HG03095 (cell line): Measurements from ENCODE around the gene AGPAT2.

ENCODE experiments used
- ATAC-seq: cut with Tn5 transposase; IDR thresholded peaks from one replicate; pipeline ENCODE4 v1.9.1; 2021; ENCODE audit warnings: moderate library complexity; ENCODE audit not compliant: unreplicated experiment

AGPAT2 gene

GRCh38 chr9:136675477-136676296 is 11.6 kb downstream of the AGPAT2 start:
- ATAC-seq, result no peak

DNA sequence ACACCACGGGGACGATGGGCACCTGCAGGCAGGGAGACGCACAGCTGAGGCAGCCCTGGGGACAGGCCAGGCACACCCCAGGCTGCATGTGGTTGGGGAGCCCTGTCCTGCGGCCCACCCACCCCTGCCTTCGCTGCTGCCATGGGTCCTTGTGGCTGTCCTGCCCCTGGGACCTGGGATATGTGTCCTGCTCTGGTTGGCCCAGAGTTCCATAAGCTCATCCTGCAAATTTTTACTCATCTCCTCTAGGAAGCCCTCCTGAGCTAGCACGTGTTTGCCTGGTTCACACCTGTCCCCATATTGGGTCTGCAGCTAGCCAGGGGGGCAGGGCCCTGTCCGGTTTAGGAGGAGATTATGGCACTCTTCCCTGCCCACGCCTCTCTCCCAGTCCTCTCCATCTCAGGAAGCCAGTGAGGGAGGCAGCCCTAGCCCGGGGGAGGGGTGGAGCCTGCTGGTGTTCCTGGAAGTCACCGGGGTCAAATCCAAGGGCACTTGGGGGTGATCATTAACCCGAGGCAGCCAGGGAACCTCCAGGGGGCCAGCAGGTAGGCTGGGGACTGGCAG is 12.4 kb downstream of the AGPAT2 start:
- no peak for ATAC-seq

GRCh38 chr9:136673975-136674785 is 13.1 kb downstream of the AGPAT2 start:
- no peak for ATAC-seq

- no peak for ATAC-seq
Measured at GRCh38 chr9:136673088-136673974, 13.9 kb downstream of the AGPAT2 start.

- no peak for ATAC-seq
Measured at GRCh38 chr9:136672431-136673087, 14.7 kb downstream of the AGPAT2 start.

GRCh38 chr9:136671646-136672430 is 15.4 kb downstream of the AGPAT2 start:
- no peak for ATAC-seq

- ATAC-seq, result no peak
Measured at GRCh38 chr9:136671254-136671614, 16.0 kb downstream of the AGPAT2 start.

DNA sequence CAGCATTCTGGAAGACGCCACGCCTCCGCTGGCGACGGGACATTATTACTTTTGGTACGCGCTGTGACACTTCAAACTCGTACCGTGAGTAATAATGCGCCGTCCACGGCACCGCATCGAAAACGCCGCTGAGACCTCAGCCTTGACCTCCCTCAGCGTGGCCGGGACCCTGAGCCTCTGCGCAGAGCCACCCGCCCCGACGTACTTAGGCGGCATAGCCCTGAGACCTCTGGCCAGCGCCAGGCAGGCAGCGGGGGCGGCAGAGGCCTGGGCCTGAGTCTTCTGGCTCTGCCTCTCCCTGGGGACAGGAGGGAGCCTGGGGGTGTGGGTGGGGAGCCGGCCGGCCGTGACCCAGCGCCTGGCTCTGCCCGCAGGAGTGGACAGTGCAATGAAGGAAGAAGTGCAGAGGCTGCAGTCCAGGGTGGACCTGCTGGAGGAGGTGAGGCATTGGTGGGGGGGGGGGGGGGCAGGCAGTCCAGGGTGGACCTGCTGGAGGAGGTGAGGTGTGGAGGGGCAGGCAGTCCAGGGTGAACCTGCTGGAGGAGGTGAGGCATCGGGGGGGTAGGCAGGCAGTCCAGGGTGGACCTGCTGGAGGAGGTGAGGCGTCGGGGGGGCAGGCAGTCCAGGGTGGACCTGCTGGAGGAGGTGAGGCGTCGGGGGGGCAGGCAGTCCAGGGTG is 16.5 kb downstream of the AGPAT2 start:
- ATAC-seq, result no peak

DNA sequence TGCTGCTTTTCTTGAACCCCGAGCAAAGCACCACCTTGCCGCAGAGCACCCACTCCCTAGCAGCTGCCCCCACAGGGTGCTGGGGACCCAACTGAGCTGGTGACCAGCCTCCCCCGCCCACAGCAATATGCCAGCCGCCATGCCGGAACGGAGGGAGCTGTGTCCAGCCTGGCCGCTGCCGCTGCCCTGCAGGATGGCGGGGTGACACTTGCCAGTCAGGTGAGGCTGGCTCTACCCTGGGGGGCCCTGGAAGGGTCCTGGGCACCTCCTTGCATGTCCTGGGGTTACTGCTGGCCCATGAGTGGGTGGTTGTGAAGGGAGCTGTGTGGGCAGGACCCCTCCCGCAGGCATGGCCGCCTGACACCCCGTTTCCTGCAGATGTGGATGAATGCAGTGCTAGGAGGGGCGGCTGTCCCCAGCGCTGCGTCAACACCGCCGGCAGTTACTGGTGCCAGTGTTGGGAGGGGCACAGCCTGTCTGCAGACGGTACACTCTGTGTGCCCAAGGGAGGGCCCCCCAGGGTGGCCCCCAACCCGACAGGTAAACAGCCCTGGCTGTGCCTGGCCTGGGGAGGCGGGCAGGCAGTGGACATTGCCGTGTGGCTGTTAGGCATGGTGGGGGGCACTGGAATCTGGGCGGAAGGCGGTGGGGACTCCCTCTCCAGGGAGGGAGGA is 17.3 kb downstream of the AGPAT2 start:
- ATAC-seq, result no peak

- no peak for ATAC-seq
Measured at GRCh38 chr9:136668983-136669790, 18.1 kb downstream of the AGPAT2 start.

DNA sequence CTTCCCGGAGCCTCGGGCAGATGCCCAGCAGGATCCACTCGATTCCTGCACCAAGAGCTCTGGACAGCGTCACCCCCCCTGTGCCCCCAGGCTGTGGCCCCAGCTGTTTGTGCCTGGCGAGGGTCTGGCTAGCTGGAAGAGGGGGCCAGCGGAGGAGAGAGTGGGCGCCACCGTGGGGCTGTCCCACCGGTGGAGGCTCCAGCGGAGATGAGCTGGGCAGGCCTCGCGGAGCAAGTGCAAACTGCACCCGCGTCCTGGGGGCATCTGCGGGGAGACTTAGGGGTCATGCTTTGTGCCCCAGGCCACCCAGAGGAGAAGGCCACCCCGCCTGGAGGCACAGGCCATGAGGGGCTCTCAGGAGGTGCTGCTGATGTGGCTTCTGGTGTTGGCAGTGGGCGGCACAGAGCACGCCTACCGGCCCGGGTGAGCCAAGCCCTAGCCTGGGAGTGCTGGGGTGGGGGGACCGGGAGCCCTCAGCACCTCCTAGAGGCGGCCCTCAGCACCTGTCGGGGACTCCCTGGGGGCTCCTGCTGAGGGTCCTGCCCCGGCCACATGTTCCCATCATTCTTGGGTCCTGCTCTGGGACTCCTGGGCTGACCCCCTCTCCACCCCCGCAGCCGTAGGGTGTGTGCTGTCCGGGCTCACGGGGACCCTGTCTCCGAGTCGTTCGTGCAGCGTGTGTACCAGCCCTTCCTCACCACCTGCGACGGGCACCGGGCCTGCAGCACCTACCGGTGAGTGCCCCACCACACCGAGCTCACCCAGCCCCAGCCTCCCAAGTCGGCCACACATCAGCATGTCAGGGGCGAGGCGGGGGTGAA is 19.1 kb downstream of the AGPAT2 start:
- ATAC-seq, result no peak

DNA sequence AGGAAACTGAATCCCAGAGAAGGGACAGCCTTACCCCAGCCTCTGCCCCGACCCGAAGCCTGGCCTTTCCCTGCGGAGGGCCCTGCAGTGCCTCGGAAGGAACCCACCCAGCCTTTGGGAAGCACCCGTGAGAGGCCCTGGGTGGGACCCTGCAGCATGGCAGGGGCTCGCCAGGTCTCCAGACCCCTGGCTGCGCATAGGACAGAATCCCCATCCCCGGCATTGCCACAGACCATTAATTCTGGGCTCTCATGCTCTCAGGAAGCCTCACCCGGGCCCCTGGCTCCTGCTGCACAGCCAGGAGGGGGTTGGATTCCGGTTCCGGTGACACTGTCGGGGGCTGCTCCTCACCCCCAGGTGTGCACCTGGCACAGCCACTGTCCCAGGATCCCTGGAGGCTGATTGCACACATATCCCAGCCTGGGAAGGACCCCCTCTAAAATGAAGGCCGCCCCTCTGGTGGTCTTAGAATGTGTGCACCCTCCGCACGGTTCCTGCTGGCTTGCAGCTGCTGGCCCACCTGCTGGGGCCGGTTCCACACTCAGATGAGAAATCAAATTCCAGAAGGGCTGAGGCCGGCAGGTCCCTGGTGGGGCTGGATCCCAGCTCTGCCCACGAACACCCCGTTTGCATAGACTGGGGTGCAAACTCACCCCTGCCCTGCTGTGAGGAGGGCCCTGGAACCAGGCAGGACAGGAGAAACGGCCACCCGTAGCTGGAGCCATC is 19.9 kb downstream of the AGPAT2 start:
- no peak for ATAC-seq

- no peak for ATAC-seq
Measured at GRCh38 chr9:136666372-136667213, 20.7 kb downstream of the AGPAT2 start.

DNA sequence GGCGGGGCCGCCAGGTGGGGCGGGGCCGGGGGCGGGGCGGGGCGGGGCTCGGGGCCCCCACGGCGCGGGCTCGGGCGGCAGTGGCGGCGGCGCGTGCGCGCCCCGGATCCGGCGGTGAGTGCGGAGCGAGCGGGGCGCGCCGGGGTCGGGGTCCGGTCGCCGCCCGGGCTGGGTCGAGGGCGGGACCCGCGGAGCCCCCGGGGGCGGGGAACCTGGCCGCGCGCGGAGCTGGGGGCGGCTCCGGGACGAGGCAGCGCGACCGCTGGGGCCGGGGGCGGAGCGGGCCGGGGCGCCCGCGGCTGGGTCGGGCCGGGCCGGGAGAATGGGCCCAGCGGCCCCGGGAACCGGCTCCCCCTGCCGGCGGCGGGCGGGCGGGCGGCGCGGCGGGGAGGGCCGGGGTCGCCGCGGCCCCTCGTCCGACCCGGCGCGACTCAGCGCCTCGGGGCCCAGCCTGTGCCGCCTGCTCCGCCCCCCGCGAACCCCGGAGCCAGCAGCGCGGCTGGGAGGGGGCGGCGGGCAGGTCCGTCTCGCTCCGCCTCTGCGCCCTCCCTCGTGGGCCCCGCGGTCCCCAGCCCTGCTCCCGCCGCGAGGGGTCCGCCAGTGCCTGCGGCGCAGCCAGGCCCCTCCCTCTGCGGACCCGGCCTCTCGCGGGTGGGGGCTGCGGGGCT is 21.4 kb downstream of the AGPAT2 start:
- ATAC-seq, result no peak
